ENCODE results near the gene SERGEF.

The SERGEF gene

GRCh38 chr11:17950644-17951043 lies 62.2 kb downstream of the SERGEF start:
- no peak for DNase-seq

DNA sequence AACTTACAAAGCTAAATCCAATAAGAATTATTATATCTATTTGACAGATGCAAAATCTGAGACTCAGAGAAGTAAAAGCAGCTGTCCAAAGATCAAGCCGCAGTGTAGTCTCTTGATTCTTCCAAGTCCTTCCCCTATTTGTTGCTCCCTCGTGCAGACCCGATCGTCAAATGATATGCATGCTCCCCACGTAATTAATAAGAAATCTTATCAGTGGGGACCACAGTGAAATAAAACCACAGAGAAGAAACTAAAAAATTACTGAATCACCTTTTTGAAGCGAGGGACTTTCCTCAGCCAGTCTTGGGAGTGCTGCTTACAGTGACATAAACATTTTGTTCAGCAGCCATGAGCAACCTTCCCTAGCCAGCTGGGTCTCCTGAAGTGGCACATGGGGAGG lies 64.6 kb downstream of the SERGEF start:
- no peak for DNase-seq

DNA sequence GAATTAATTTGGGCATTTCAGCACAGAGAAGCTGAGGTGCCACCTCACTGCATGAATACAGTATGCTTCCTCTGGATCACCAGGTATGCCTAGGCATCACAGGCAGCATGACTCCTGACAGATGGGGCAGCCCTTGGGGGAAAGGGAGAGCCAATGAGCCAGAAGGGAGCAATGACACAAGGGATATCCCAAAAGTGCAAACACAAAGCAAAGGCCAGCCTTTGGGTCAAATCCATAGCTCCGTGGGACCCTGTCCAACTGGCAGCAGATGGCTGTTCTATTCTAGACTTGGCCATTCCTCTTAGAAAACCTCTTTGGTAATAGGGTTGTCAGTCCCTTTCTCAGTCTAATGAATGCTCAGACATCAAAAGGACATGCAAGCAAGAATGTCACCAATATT lies 73.3 kb downstream of the SERGEF start:
- no peak for DNase-seq

GRCh38 chr11:17936790-17937189 lies 76.1 kb downstream of the SERGEF start:
- no peak for DNase-seq

DNA sequence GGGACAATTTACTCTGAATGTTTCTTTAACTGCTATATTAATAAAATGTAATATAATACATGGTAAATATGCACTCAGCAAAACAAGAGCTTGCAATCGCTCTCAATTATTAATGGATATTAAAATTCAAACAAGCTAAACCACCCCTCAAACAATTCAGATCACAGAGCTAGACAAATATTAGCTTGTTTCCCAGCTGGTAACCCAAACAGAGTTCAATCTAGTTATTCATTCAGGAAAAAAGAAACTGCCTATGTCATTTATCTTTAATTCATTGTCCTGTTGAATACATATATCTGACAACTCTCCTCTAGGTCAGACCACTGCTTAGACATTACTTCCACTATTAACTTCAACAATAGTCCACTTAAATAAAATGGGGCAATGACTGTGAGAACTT lies 78.7 kb downstream of the SERGEF start:
- DNase-seq = no peak

DNA sequence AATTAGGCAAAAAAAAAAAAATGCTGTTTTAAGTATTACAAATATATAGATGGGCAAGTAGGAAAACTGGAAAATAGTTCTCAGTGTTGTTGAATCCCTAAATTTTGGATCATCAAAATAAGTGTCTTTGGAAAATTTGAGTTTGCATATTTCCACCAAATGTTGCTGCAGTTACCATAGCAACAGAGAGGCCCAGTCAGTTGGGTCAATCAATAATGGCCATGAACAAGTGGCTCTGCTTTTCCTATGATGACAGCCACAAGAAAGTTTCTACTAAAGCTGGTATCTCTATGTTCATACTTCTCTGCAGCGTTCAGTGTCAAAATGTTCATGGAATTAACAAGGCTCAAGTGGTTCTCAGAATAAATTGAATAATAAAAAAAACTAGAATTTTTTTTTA lies 79.1 kb downstream of the SERGEF start:
- no peak for DNase-seq

DNA sequence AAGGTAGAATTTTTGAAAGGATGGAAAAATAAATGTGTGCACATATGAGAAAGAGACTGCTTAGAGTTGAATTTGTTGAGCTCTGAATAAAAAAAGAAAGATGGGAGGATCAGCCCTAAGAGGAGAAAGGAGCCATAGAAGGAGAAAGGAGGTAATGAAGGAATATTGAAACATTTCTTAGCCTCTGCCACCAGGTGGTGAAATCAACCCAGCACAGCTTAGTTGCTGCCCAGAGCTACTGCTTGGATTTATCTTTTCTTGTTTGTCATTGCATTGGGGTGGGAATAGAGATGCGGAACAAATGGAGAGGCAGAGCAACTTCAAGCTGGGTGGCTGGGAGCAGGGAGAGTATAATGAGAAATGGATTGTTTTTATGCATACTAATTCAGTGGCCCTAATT lies 80.4 kb downstream of the SERGEF start:
- DNase-seq = no peak

DNA sequence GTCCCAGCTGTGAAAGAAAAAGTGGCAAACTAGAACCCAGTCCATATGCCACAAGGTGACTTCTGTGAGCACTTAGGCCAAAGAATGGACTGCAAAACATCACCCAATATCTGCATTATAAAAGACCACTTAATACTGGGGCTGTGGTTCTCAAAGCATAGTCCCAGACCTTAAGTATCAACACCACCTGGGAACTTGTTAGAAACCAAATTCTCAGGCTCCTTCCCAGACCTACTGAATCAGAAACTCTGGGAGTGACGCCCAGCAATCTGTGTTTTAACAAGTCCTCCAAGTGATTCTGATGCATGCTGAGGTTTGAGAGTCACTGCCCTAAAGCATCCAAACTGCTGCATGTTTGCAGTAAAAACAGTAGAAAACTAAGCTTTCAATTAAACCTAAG lies 81.3 kb downstream of the SERGEF start:
- no peak for DNase-seq

DNA sequence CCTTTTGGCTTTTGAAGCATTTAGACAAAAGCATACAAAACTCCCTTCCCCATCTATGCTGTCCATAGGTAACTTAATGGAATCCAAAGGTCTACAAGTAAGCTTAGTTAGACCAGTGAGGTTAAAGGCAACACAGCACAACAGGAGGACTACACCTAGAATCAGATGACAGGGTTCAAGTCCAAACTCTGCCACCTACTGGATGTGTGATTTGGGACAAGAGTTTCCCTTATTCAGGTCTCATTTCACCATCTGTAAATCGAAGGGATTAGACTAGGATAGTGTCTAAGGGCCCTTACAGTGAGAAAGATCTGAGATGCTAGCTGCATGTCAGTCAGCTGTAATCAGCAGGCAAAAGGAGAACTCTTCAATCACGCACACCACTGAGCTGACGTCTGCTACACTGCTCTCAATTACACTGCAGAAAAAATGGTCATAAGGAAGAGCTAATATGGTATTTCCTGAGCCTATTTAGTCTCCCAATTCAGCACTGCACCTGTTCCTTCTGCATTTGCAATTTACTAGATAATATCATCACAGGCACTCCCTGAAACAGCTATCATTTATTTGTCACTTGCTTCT lies 82.2 kb downstream of the SERGEF start:
- no peak for DNase-seq

DNA sequence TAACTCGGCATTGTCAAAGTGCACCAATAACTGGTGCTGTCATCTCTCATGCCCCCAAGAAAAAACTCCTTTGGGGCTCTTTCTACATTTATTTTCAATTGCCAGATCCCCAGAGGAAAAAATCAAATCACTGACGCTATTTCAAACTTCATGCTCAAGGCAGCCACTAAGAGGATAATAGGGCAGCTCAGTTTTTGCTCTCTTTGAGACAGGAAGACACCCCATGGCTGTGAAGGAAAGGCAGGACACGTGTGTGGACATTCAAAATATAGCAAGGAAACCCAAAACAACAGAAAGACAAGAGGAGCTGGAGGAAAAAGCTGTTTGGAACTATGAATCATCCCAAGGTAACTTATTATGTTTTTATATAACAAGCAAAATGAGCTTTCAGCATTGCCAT lies 83.7 kb downstream of the SERGEF start:
- no peak for DNase-seq

- no peak for DNase-seq
Observed at GRCh38 chr11:17927681-17928343, 85.0 kb downstream of the SERGEF start.

DNA sequence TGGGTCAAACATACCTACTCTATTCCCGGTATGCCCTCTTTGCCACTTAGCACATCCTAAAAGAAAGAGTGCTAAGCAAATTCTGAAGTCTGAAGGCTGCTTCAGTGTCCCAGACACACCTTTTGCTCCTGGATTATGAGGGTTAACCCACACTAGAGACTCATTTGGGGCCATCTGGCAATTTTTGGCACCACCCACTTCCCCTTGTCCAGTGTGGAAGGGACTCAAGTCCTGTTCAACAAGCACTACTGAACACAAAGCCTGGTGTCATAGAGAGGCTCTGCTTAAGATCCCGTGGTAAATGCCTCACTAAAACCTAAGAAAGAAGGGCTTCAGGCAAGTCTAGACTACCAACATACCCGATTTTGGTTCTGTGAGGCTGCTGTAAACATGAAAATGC lies 85.8 kb downstream of the SERGEF start:
- DNase-seq = no peak

GRCh38 chr11:17924713-17925112 lies 88.1 kb downstream of the SERGEF start:
- DNase-seq = no peak

GRCh38 chr11:17923217-17923616 lies 89.6 kb downstream of the SERGEF start:
- DNase-seq = no peak

- DNase-seq = no peak
Observed at GRCh38 chr11:17922416-17922788, 90.4 kb downstream of the SERGEF start.

GRCh38 chr11:17921659-17922415 lies 91.0 kb downstream of the SERGEF start:
- DNase-seq = no peak

DNA sequence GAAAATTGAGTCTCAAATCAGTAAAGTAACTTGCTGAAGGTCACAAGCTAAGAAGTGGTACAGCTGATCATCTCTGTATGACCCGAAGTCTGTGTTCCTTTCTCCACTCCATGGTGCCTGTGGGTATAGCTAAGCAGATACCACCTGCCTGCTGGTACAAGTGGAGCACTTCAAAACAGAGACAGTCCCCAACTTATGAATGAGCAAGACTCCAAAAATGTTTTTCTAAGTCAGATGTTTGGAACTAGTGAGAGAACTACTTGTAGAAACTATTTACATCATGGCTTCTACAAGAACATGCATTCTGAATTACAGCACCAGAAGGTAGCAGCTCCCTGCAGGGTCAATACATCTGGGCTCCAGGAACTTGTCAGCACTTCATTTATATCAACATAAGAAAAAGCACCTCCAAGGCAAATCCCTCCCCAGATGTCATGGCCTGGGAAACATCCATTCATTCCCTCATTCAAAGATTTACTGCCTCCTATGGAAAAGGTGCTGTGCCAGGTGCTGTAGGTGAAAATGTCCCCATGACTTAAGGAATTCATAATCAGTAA lies 94.7 kb downstream of the SERGEF start:
- no peak for DNase-seq

DNA sequence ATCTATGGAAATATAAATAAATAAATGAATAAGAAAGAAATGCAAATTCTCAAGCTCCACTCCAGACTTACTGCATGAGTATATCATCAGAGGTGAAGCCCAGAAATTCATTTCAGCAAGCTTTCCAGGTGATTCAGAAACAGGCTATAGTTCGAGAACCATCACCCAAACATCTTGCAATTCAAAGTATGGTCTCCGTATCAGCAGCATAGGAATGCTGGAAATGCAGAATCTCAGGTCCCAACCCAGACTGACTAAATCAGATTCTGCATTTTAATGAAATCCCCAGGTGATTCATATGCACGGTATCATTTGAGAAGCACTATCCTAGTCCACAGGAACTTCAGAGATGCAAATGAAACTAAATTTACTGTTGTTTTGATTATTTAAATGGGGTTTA lies 95.3 kb downstream of the SERGEF start:
- no peak for DNase-seq

DNA sequence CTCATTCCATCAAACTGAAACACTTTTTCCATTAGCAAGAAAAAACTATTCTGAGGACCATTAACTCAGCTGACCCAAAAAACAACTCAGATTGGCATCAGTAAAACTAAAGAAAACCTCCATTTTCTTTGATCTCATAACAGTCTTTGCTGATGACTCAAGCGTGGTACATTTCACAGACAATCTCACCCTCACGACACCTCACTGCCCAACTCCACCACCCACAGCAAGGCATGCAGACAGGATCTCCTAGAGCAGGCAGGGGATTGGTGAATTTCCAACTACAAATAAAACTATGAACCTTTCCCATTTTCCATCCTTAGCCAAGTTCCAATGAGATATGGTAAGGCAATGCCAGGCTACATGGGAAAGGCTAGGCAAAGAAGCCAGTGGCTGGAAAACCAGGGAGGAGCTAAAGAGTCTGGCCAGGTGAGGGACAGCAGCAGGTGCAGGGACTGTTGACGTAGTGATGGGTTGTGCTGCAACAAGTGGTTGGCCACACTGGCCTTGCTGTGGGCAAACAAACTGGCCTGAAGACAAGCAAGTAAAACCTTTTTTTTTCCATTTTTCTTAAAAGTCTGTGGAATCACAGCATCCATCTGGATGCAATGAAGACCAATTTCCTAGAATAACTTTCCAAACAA lies 97.2 kb downstream of the SERGEF start:
- no peak for DNase-seq

GRCh38 chr11:17914957-17915356 lies 97.9 kb downstream of the SERGEF start:
- no peak for DNase-seq

GRCh38 chr11:17907046-17907445 lies 105.8 kb downstream of the SERGEF start:
- DNase-seq = no peak

DNA sequence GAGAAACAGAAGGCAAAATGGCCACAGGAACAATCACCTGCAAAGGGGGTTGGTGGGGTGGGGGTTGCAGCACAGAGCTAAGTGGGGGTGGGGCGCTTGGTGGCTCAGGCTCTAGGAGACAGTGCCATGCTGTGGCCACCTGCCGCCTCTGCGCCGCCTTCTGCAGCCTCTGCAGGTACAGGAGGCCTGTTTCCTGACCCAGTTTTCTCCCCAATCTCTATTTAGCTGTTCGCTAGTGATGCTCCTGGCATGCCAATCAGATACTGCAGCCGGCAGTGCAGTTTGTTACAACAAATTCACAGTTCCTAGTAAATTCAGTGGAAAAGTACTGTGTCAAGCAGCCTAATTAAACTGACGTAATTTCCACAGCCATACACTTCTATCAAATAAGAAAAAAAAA lies 106.4 kb downstream of the SERGEF start:
- DNase-seq = no peak

DNA sequence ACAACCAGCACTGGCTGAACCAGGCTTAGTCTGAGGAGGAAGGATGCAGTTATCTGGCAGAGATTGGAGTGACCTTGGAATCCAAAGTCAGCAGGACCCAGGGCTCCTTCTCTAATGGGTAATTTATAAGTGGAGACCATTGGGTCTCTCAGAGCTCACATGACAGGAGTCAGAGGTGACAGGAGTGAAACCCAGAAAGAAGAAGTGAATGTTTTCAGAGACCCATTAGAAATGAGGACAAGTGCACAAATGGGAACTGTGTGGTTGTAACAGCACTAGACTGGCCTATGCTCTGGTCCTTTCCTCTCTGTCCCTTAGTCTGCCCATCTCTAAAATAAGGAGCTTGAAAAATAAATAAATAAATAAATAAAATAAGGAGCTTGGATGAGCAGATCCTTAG lies 107.4 kb downstream of the SERGEF start:
- DNase-seq = no peak

GRCh38 chr11:17901481-17901880 lies 111.4 kb downstream of the SERGEF start:
- no peak for DNase-seq

Measured in activated CD4-positive, CD25-positive, alpha-beta regulatory T cell (primary cell).